Hematopoietic multipotent progenitor cell treated with erythropoietin and hydrocortisone succinate and interleukin-3 and kit ligand, for 4 days (in vitro differentiated cells): ENCODE data around the gene APBB2.
"Not testable (repeated sequence)": the region's sequence is repeated elsewhere in the genome, so short reads cannot be mapped to it uniquely, and the experiment has no call there.

ENCODE experiments used
- DNase-seq: peaks from one replicate; pipeline ENCODE4 v3.0.0-alpha.2; 2015

The APBB2 gene

DNA sequence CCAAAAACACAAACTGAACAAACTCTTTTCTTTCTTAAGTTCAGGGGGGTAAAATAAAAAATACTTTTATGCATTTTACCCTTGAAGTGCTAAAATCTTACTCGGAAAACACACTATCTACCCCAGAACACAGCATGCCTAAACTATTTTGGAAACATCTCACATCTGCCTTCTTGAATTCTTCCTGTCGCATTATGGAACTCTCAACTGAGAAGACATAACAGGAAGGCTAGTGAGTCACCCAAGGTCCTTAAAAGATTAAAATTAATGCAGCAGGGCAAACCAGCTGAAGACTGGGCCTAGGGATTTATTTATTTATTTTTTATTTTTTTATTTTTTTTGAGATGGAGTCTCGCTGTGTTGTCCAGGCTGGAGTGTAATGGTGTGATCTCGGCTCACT, 208.2 kb downstream of the APBB2 start:
- no peak for DNase-seq

DNA sequence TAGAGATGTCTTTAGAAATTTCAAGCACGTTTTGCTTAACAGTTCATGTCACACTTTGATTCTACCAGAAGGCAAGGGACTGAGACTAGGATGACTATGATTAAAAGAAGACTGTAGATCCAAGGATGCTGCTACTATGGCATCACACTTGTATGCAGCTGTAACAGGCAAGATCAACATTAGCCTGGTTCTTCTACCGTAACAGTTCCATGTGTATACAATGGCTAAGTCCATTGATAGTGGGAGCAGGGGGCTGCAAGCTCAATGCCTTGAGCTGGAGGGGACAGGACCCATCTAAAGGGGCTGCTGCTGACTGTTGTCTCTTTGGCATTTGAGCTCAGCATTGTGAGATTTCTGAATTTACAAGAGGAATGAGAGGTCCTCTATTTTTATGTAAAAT, 212.0 kb downstream of the APBB2 start:
- DNase-seq, result no peak

DNA sequence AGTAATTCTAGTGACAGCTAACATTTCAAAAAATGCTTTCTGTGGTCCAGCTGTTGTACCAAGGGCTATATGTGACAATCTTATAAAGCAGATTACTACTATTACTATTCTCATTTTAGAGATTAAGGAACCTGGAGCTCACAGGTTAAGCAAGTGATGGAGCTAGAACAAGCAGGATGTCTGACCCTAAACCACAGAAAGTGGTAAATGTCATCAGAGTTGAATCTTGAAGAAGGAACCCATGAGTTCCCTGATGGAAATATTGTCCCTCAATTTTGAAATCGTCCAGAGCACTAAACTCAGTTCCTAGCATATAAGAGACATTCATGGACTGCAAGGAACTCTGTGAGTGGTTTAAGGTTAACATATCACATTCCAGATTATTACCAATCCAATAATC, 214.0 kb downstream of the APBB2 start:
- peak; percentile 17 for DNase-seq

DNA sequence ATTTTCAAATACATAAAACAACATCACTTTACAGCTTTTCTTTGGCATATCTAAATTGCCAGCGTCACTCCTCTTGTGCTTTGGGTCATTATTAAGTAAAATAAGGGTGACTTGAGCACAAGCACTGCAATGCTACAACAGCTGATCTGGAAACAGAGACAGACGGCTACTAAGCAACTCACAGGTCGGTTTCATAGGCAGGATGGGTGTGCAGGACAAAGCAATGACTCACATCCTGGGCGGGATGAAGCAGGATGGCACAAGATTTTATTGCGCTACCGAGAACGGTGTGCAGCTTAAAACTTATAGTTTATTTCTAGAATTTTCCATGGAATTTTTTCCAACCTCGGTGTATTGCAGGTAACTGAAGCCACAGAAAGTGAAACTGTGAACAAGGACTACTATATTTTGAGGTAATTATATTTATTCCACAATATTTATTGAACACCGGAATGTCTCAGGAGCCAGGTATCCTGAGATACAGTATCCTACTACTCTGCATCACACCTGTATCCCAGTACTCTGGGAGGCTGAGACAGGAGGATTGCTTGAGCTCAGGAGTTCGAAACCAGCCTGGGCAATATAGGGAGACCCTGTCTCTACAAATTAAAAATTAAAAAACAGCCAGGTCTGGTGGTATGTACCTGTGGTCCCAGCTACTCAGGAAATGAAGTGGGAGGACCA, 215.5 kb downstream of the APBB2 start:
- no peak for DNase-seq

DNA sequence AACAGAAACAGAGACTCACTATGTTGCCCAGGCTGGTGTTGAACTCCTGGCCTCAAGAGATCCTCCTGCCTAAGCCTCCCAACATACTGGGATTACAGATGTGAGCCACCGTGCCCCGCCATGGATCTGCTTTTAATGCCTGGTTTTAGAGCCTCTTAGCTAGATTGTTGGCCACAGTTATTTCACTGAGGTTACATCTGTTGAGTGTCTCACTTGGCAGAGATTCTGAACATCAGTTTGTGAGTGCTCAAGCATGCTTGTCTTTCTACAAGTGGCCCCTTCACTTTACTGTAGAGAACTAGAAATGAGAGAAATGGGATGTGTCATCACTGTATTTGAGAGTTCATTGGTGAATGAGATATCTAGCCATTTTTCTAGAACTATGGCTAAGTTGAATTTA, 218.5 kb downstream of the APBB2 start:
- no peak for DNase-seq

DNA sequence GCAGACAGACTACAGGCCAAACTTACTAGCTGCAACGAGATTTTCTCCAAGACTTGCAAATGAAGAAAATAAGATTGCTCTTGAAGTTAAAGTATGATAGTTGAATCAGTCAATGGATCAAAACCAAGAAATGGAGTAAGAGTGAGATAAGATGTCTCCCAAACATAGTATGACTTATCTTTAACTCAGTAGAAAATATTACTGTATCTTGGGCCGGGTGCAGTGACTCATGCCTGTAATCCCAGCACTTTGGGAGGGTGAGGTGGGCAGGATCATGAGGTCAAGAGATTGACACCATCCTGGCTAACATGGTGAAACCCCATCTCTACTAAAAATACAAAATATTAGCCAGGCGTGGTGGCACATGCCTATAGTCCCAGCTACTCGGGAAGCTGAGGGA, 220.0 kb downstream of the APBB2 start:
- DNase-seq, result peak; percentile 3

DNA sequence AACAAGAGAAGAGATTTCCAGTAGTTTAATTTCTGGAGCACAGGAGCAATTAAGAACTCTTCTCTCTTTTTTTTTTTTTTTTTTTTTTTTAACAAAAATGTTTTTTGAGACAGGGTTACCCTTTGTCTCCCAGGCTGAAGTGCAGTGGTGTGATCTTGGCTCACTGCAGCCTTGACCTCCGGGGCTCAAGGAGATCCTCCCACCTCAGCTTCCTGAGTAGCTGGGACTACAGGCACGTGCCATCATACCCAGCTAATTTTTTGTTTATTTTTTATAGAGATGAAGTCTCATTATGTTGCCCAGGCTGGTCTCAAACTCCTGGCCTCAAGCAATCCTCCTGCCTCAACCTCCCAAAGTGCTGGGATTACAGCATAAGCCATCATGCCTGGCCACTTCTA, 221.0 kb downstream of the APBB2 start:
- DNase-seq, result not testable (repeated sequence)

DNA sequence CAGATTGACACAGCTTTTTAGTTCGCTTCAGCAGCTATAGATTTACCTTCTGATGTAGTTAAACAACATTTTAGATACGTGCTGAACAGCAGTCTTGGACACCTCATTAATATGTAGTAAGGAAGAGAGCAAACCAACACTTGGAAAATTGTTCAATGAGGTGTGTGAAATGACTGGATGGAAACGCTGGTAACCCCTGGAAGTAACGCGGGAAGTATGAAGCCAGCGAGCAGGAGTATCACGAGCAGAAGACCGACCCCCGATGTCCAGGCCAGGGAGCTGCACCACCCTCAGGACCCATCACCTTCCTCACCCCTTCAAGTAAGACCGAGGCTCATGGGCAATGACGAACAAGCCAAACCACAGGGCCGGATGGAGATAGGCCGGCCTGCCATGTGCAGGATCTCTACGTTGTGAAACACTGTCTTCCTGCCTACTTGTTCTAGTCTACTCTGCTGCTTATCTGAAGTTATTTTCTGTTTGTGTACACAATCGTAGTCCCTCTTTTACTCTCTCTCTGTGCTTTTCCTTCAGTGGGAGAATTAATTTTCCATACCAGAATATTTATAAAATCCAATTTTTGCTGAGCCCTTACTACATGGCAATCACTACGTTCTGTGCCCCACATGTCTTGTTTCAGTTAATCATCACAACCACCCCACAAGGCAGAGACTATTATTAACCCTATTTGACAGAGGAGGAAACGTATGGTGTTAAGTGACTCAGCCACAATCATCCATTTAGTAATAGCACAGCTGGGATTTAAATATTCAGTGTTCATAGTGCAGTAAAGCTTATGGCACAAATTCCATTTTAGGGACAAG, 221.7 kb downstream of the APBB2 start:
- peak; percentile 84 for DNase-seq

DNA sequence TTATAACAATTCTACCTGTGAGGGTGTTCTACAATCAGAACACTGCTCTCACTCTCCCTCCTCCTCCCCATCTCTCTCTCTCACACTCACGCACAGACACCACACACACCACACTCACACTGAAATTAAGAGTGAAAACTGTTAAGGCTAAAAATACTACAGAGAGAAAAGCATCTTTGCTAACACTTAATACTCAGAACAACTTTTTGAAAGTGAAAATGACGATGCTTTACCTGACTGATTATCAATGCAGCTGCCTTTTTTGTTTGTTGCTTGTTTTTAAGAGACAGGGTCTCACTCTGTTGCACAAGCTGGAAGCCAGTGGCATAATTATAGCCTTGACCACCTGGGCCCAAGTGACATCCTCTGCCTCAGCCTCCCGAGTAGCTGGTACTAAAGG, 222.4 kb downstream of the APBB2 start:
- no peak for DNase-seq

DNA sequence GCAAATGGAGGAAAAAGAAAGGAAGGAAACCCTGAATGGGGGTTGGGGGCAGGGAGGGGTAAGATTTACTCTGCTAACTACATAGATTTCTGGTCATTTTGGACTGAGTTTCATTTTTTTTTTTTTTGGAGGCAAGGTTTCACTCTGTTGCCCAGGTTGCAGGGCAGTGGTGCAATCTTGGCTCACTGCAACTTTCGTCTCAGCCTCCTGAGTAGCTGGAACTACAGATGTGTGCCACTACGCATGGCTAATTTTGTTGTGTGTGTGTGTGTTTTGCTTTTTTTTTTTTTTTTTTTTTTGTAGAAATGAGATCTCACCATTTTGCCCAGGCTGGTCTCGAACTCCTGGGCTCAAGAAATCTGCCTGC, 223.5 kb downstream of the APBB2 start:
- peak; percentile 7 for DNase-seq

DNA sequence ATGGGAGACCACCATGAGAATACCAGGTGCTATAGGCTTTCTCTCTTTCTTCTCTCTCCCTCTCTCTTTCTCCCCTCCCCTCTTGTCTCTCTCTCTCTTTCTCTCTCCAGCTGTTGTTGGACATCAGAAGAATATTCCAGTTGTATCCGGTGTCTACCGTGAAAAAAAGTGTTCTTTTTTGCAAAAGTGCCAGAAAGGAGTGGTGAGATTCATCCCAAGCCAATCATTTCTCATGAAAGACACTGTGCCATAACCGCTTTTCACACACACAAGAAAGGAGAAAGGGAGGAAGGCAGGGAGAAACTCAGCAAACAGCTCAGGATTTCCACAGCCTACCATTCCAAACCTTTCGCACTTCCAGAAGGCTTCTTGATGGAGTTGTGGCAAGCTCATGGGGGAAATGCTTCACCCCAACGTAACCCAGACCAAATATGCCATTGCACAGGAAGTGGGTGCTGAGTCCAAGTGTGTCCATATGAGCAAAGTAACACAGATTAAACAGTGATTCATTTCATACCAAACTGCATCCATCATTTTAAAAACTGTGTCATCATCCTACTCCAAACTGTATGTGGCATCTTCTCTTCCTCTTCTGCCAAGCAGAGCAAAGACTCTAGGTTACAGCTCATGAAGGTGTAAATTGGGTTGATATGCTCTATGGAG, 224.0 kb downstream of the APBB2 start:
- DNase-seq, result peak; percentile 27

DNA sequence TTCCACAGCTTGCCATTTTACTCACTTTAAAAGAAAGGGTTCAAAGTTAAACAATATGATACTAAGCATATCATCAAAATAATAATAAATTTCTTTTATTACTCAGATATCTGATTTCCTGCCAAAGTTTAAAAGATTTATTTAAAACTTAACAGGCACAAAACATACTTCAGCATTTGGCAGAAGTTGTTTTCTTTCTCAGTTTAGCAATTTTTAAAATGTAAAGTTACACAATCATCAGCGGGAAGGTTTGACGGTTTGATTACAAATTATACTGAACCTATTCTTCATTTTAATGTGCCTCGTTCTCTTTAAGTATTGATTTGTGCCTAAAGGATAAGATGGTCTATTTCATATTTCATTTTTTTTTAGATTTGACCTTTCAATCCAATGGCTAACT, 227.2 kb downstream of the APBB2 start:
- DNase-seq, result no peak

DNA sequence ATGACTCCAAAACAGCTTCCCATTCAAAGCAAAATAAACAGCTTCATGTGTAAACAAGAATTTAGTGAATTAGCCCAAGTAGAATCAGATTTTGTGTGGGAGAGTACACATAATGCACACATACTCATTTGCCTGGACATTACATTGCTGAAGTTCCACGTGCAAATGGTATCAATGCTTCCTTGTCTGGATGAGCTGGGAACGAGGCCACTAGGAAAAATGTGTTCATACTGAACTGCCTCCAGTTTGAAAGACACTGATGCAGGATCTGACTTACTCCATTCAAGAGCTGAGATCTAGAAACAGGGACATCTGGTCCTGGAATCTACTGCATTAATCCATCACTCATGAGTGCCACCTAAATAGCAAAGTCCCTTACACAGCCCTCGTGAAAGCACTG, 228.0 kb downstream of the APBB2 start:
- no peak for DNase-seq

DNA sequence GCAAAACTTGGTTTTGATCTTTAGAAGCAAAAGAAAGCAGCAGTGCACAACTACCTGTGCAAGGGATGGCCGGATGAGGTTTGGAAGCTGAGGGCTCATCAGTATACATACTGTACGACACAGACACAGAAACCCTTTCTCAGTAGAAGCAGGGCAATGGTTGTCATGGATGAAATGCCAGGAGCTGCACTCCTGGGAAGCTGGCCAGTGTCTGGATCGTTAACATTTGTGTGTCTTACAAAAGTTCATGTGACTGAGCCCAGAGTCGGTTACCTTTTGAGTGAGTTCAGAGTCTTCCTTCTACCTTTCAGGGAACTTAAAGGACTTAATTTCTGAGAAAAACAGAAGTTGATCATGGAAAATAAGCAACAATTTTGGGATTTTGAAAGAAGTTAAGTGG, 230.3 kb downstream of the APBB2 start:
- no peak for DNase-seq

DNA sequence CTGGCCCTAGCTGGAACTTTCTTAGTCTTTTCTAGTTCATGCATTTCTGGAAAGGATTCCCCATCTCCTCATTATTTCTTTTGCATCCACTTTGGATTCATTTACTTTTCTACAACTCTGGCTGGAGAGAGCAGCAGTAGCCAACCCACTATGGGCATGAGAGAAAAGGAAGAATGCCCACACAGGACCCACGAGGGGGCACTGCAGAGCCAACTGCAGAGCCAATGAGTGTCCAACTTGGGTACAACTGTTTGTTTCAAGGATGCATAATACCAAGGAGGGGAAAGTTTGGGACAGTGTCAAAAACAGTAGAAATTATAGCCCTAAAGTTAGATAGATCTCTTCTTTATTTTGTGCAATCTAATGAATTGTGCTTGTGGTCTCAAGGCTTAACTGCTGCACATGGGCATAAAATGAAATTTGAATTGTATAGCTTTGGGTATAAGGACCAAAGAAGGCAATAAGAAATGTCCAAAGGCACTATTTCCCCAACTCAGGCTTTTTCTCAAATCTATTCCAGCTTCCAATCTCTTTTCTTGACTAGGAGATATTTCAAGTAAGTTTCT, 233.9 kb downstream of the APBB2 start:
- peak; percentile 14 for DNase-seq

DNA sequence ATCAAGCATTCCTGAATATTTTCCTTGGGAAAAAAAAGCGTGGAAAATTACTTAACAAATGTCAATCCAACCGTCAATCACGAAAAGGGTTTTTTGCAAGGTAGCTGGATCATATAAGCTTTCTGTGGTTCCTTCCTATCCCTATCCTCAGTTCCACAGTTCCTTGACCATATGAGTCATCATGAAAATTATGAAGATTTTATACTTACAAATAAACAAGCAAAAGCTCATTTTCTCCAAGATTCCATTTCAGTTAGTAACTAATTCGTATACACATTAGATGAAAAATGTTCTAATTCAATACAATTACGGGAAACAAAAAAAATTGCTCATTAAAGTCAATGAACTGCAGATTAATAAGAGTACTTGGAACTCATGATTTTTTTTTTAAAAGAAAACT, 235.8 kb downstream of the APBB2 start:
- no peak for DNase-seq

DNA sequence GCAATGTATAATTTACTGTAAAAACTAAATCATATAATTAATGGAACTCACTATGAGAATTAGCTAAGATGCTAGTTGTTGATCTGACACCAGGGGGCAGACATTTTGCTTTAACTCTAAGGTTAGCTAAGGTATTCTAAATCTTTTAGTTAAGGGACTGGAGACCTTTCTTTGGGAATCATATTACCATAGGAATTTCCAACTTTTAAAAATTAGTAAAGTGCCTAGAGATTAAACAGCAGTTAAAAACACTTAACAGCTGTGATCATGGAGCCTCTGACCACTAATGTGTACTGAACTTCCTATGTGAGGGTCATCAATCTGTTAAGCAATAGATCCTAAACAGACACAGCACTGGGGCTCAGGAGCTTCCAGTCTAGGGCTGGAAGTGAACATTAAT, 238.0 kb downstream of the APBB2 start:
- peak; percentile 73 for DNase-seq

DNA sequence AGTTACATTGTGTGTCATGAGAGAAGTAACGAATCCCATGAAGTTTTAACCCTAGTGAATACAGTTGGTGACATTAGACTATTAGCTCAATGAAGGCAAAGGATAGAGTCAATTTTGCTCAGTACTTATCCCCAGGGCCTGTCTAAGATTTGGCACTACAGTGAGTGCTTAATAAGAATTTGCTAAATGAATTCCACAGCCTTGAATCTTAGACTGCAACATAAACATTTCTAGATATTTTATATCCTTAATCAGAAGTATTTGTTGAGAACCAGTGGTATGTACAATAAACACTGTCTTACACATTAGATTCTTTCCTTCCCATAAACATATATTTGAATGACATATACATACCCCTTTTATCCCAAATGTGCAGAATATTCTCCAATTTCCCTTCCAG, 241.6 kb downstream of the APBB2 start:
- DNase-seq, result no peak

DNA sequence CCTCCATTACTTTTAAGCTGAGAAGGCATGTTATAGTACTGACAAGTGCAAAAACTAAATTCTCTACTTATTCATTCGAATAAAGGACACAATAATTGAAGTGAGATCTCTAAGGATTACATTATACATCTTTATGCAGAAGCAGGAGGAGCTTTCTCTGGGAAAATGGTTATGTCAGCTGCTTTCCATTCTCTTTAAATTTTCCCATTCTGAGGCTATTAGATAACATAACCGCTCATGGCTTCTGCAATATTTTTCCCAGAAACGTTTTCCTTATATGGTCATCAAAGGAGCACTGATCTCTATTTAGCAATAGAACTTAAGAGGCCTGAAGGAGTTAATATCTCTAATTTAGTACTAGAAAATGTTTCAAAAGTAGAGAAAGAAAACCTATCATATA, 243.0 kb downstream of the APBB2 start:
- DNase-seq, result no peak

DNA sequence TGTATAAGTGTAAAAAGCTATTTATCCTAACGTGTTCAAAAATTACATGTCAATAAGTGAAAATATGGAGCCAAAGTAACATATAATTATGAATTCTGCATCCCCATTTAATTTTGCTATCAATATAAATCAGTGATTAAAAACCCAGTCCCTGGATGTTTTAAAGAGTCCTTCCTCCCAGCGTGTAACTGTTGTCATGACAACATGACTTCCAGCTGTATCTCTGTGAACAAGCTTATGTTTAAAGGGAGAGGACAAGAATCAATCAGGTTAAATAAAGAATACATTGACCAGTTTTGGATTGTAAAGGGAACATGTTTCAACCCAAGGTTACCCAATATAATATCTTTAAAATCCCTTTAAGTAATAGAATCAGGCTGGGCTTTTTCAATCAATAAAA, 244.8 kb downstream of the APBB2 start:
- no peak for DNase-seq

DNA sequence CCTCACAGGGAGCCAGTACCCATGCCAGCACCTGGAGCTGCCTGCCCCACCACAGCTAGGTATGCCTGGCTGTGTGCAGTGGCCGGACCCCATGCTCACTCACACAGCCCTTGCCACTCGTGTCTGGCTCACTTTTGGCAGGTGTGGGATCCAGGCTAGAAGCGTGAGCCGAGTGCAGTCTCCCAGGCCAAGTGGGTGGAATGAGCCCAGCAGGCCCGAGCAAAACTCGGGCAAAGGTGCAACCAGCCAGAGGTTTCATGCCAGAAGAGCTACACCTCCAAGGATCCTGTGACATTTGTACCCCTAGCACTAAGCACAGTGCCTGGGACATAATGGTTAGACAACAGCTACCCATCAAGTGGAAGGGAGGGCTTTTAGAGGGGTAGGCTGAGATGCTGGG, 246.8 kb downstream of the APBB2 start:
- no peak for DNase-seq

DNA sequence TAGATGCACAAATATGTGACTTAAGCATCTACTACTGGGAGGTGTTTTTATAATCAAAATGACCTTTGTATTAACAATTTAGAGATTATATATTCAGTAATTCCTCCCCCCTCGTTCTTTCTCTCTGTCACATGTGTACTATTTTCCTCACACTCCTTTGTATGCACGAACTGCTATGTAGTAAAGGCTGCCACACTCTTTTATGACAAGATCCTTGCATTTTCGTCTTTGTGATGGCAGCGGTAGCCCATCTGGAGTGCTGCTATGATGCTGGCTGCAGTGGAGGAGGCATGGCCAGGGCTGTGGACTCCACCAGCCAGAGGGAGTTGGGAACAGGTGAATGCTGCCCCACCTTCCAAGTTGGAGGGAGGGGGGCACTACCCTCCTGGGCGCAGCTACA, 248.3 kb downstream of the APBB2 start:
- DNase-seq, result no peak

DNA sequence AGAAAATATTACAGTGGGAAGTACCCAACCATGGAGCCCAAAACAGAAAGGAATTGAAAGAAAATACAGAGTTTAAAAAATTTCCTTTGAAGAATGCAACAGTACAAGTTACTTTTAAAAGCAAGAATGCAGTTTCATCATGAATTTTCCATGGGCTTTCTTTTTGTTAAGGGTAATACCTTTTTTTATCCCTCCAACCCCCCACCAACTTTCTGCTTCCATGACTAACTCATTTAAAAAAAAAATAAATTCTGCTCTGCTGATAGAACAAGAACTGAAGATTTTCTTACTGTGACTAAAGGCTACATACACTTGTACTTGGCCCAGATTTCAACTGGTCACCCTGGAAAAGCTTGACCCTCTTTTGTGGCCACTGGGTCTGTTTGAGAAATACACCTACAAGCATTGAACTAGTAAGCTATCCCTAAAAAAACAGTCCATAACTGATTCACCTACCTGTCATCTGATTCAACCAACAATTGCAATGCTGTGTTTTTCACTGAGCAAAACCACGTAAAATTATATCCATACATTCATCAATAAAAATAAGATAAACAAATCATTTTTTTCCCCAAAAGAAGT, 250.4 kb downstream of the APBB2 start:
- no peak for DNase-seq
